AG04449 (cell line): ENCODE measurements around the gene WFDC11.

ENCODE experiments used
- CTCF ChIA-PET: fragments of 350-600 bp; formaldehyde crosslinking; extraction: SDS; loops from one replicate; lab custom pipeline; 2021; ENCODE audit warnings: antibody characterized with exemption; lab: Yijun Ruan, JAX
- POLR2A ChIA-PET: fragments of 400-600, 350-600 bp; formaldehyde crosslinking; extraction: SDS; loops from one replicate; lab custom pipeline; 2020; ENCODE audit warnings: antibody characterized with exemption, inconsistent platforms; lab: Yijun Ruan, JAX
- DNase-seq: peaks from one replicate; pipeline ENCODE4 v3.0.0-alpha.2; 2010; ENCODE audit warnings: low read depth, low spot score
- H3K4me3 ChIP-seq: 2 replicates; pipeline ENCODE4 v1.5.1; 2011; ENCODE audit warnings: low read depth, mild to moderate bottlenecking, control low read depth, low read length
- TF ChIP-seq, protein P1 (sequence below): IDR thresholded peaks from one replicate; pipeline ENCODE4 v1.5.1; 2011; ENCODE audit warnings: mild to moderate bottlenecking, moderate library complexity, low read length, control low read depth, inconsistent platforms; ENCODE audit not compliant: insufficient read depth; ENCODE audit errors: missing control alignments

Gene WFDC11

DNA sequence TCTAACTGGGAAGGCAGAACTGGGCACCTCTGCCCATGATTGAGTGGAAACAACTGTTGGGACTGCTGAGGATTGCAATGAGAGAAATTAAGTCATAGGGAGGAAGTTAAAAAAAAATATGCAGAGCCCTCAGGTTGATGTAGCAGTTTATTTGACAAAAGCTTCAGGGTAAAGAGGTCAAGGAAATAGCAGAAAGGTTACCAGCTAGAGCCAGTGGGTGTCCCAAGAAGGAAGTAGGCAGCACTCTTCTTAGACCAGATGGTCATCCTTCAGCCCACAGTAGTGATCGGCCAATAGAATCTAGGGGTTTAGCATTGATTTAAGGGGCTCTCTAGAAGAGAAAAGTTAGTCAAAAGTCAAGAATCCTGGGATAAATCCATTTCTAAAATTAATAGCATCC is 62.2 kb downstream of the WFDC11 start:
- CTCF ChIA-PET, result interaction anchor here (1.1 kb wide), 1 partner anchor 18 kb away, joined by 3 read pairs; no protein-coding TSS in a partner anchor
- POLR2A ChIA-PET, result no interaction called here
- no peak overlapping the region for H3K4me3 ChIP-seq
- DNase-seq, result no peak
- TF ChIP-seq, protein P1, sequence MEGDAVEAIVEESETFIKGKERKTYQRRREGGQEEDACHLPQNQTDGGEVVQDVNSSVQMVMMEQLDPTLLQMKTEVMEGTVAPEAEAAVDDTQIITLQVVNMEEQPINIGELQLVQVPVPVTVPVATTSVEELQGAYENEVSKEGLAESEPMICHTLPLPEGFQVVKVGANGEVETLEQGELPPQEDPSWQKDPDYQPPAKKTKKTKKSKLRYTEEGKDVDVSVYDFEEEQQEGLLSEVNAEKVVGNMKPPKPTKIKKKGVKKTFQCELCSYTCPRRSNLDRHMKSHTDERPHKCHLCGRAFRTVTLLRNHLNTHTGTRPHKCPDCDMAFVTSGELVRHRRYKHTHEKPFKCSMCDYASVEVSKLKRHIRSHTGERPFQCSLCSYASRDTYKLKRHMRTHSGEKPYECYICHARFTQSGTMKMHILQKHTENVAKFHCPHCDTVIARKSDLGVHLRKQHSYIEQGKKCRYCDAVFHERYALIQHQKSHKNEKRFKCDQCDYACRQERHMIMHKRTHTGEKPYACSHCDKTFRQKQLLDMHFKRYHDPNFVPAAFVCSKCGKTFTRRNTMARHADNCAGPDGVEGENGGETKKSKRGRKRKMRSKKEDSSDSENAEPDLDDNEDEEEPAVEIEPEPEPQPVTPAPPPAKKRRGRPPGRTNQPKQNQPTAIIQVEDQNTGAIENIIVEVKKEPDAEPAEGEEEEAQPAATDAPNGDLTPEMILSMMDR, result no peak
